NB4 (cell line): Measurements from ENCODE around the gene SSH2.
"Not testable (repeated sequence)": the region's sequence is repeated elsewhere in the genome, so short reads cannot be mapped to it uniquely, and the experiment has no call there.

Experiments used
- DNase-seq: peaks from one replicate; pipeline ENCODE4 v3.0.0; 2010; ENCODE audit warnings: low read depth
- H3K4me3 ChIP-seq: one replicate; pipeline ENCODE4 v1.5.1; 2011; ENCODE audit warnings: mild to moderate bottlenecking, low read depth, low read length, moderate library complexity
- MYC ChIP-seq: IDR thresholded peaks from 2 replicates; pipeline ENCODE4 v1.6.1; 2011; ENCODE audit warnings: low read depth, low read length
- POLR2A ChIP-seq: IDR thresholded peaks from 2 replicates; pipeline ENCODE4 v1.6.1; 2011; ENCODE audit warnings: mild to moderate bottlenecking; ENCODE audit not compliant: insufficient read length; ENCODE audit errors: extremely low read depth
- TF ChIP-seq, protein P1 (sequence below): IDR thresholded peaks from 2 replicates; pipeline ENCODE4 v1.6.1; 2011; ENCODE audit warnings: low read depth, low read length
- TF ChIP-seq, protein P2 (sequence below): IDR thresholded peaks from one replicate; pipeline ENCODE4 v1.5.1; 2012; ENCODE audit warnings: low read depth, low read length

The SSH2 gene

DNA sequence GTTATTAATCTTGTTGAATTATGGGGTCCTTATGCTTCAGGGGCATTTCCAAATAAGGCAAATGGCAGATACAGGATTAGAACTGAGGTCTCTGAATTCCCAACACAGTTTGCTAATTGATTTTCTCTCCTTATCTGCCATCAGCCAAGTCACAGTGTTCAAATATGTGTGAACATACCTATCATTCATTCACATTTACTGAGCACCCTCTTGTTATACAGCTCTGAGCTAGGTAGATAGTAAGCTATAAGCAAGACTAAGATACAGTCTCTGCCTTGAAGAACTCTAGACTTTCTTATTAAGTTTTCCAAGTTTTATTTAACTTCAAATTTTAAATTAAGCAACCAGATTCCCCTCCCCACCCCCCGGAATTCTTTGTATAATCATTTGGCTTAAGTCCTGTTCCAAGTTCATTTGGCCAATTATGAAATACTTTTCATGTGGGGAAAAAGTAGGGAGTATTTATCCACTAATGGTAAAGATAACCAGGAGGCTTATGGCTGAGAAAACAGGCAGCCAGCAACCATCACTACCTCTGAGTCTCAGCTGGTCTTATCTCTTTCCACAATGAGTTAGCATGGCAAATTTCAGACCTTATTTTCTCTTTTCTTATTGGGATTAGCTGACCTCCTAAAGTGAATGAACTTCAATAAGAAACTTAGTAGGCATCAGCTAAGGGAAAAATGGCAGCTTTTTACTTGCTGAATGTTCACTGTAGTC, 275.9 kb downstream of the SSH2 start:
- H3K4me3 ChIP-seq: no peak overlapping the region
- no peak for DNase-seq
- TF ChIP-seq, protein P1, sequence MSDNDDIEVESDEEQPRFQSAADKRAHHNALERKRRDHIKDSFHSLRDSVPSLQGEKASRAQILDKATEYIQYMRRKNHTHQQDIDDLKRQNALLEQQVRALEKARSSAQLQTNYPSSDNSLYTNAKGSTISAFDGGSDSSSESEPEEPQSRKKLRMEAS: no peak
- TF ChIP-seq, protein P2, sequence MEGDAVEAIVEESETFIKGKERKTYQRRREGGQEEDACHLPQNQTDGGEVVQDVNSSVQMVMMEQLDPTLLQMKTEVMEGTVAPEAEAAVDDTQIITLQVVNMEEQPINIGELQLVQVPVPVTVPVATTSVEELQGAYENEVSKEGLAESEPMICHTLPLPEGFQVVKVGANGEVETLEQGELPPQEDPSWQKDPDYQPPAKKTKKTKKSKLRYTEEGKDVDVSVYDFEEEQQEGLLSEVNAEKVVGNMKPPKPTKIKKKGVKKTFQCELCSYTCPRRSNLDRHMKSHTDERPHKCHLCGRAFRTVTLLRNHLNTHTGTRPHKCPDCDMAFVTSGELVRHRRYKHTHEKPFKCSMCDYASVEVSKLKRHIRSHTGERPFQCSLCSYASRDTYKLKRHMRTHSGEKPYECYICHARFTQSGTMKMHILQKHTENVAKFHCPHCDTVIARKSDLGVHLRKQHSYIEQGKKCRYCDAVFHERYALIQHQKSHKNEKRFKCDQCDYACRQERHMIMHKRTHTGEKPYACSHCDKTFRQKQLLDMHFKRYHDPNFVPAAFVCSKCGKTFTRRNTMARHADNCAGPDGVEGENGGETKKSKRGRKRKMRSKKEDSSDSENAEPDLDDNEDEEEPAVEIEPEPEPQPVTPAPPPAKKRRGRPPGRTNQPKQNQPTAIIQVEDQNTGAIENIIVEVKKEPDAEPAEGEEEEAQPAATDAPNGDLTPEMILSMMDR: no peak
- no peak for TF ChIP-seq POLR2A
- TF ChIP-seq MYC: no peak

DNA sequence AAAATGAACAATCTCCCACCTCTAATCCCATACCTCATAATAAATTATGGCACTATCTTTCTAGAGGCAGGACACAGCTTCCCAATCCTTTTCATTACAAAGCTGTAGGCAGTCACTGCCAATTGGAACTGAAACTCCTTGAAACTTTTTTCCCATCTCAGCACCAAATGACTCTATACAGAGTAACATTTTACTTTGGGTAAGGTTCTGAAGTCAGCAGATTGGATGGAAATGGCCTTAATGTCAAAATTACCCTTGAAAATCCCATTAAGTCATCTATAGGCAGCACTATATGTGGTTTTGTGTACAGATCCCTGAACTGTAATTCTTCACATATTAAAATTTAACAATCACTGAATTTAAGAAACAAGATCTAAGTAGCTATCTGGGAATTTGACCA, 277.1 kb downstream of the SSH2 start:
- no peak for TF ChIP-seq MYC
- no peak for TF ChIP-seq POLR2A
- TF ChIP-seq, protein P2: no peak
- TF ChIP-seq, protein P1: no peak
- DNase-seq: no peak
- H3K4me3 ChIP-seq: no peak overlapping the region

DNA sequence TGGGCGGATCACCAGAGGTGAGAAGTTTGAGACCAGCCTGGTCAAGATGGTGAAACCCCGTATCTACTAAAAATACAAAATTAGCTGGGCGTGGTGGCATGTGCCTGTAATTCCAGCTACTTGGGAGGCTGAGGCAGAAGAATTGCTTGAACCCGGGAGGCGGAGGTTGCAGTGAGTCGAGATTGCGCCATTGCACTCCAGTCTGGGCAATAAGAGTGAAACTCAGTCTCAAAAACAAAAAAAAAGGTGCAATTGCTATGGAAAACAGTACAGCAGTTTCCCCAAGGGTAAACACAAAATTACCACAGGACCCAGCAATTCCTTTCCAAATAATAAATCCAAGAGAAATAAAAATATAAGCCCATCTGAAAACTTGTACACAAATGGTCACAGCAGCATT, 278.1 kb downstream of the SSH2 start:
- not testable (repeated sequence) for DNase-seq, H3K4me3 ChIP-seq

DNA sequence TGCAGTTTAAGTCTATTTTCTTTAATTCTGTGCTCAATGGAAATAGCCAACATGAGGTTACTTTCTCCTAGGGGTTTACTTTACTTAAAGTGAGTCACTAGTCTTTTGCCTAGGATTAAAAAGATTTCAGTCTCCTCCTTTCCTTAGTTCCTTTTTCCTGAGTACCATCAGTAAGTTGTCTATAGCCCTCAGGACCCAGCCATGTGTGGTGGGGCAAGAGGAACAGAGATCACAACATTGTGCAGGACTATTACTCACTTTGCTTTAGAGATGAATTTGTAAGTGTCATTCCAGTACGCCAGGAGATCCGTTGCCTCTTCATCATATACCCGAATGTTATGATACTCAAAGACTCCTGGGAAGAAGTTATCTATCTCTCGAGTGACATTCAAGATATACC, 279.6 kb downstream of the SSH2 start:
- TF ChIP-seq MYC (no peak), POLR2A (no peak)
- TF ChIP-seq, protein P1: no peak
- TF ChIP-seq, protein P2: no peak

DNA sequence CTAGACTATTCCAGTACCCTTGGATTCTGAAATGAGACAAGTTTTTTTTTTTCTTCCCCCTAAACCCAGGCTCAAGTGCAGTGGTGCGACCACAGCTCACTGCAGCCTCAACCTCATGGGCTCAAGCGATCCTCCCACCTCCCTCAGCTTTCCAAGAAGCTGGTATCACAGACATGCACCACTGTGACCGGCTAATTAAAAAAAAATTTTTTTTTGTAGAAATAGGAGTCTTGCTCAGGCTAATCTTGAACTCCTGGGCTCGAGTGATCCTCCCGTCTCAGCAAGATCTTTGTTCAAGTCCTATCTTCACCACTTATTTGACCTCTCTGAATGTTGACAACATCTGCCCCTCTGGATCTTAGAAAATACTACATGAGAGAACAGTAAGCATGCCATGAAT, 280.7 kb downstream of the SSH2 start:
- no peak overlapping the region for H3K4me3 ChIP-seq
- no peak for DNase-seq
- TF ChIP-seq POLR2A (no peak), MYC (no peak)
- TF ChIP-seq, protein P2: no peak
- TF ChIP-seq, protein P1: no peak

More for the DNA sequence above, 279.6 kb downstream of the SSH2 start:
- H3K4me3 ChIP-seq: no peak overlapping the region
- peak; percentile 32 for DNase-seq

DNA sequence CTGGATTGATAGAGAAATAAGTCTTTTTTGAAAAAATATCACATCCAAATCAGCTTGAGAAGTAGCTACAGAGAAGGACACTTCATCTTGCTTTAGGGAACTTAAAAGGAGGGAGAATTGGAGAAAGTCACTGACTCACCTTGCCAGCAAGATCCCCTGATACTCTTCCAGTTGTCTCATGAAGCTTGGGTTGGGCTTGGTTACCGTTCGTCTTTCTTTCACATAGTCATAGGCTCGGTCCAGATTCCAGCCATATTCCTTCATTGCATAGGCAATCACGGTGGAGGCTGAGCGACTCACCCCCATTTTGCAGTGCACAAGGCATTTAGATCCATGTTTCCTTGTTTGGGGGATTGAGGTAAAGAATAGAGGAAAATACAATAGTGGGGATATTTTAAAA, 282.0 kb downstream of the SSH2 start:
- no peak for DNase-seq
- TF ChIP-seq, protein P1: no peak
- TF ChIP-seq, protein P2: no peak
- TF ChIP-seq MYC (no peak), POLR2A (no peak)
- H3K4me3 ChIP-seq: no peak overlapping the region
